COLO829 (cell line): ENCODE results near the gene EEF1AKMT3.

ENCODE experiments used
- DNase-seq: peaks from one replicate; pipeline ENCODE4 v3.0.0; 2012; ENCODE audit warnings: low spot score

Gene EEF1AKMT3

GRCh38 chr12:57735198-57735855 lies 37.1 kb upstream of the EEF1AKMT3 start:
- DNase-seq: no peak

- peak; percentile 57 for DNase-seq
Measured at GRCh38 chr12:57735952-57736740, 36.3 kb upstream of the EEF1AKMT3 start.

- no peak for DNase-seq
Measured at GRCh38 chr12:57736741-57737466, 35.5 kb upstream of the EEF1AKMT3 start.

- no peak for DNase-seq
Measured at GRCh38 chr12:57737467-57738460, 34.6 kb upstream of the EEF1AKMT3 start.

GRCh38 chr12:57738661-57739237 lies 33.7 kb upstream of the EEF1AKMT3 start, which contains the start of gene AGAP2:
TSS of gene AGAP2 (minus strand) at chr12:57738742. CDS start at chr12:57738246, 496 bp downstream.
- DNase-seq: no peak

GRCh38 chr12:57739387-57739786 lies 33.0 kb upstream of the EEF1AKMT3 start:
- no peak for DNase-seq

- no peak for DNase-seq
Measured at GRCh38 chr12:57739914-57740538, 32.4 kb upstream of the EEF1AKMT3 start.

- no peak for DNase-seq
Measured at GRCh38 chr12:57740656-57741412, 31.6 kb upstream of the EEF1AKMT3 start.

GRCh38 chr12:57741413-57741789 lies 31.0 kb upstream of the EEF1AKMT3 start:
- no peak for DNase-seq

- no peak for DNase-seq
Measured at GRCh38 chr12:57741844-57742738, 30.3 kb upstream of the EEF1AKMT3 start.

GRCh38 chr12:57743769-57744168 lies 28.6 kb upstream of the EEF1AKMT3 start:
- no peak for DNase-seq

- DNase-seq: peak; percentile 87
Measured at GRCh38 chr12:57744194-57744776, 28.1 kb upstream of the EEF1AKMT3 start.

GRCh38 chr12:57744777-57745484 lies 27.5 kb upstream of the EEF1AKMT3 start, which contains the start of gene TSPAN31:
TSS of gene TSPAN31 (plus strand) at chr12:57745039. CDS start at chr12:57745155, 116 bp downstream.
- peak; percentile 100 for DNase-seq

- DNase-seq: no peak
Measured at GRCh38 chr12:57745485-57745881, 26.9 kb upstream of the EEF1AKMT3 start.

GRCh38 chr12:57746025-57746424 lies 26.4 kb upstream of the EEF1AKMT3 start:
- no peak for DNase-seq

- no peak for DNase-seq
Measured at GRCh38 chr12:57749061-57749460, 23.4 kb upstream of the EEF1AKMT3 start.

- no peak for DNase-seq
Measured at GRCh38 chr12:57750561-57751431, 21.6 kb upstream of the EEF1AKMT3 start.
